Measurements from ENCODE around the gene EOMES. TPM values are rescaled to one million over a fixed set of nuclear protein-coding genes. Genes with fewer than 3 reads are reported as not detected.

Gene EOMES
- total RNA-seq, 1 donor from 2014 or later, result not detected

- TF ChIP-seq CTCF (IDR thresholded peaks at IDR 0.05), result no peak
- POLR2A ChIA-PET, result no interaction called here
- peaks cover 27% of the 10 kb centered on the region for H3K4me1 Mint-ChIP-seq
- CTCF ChIA-PET, result no interaction called here
- H3K4me3 Mint-ChIP-seq, result no peak overlapping the region
- no peaks in the 10 kb centered on the region for H3K27me3 Mint-ChIP-seq
- DNase-seq (no peak), ATAC-seq (ENCODE audit: low read depth) (no peak)
- no peaks in the 10 kb centered on the region for H3K36me3 Mint-ChIP-seq (ENCODE audit: low read depth)
- intact Hi-C loops (cut with micrococcal nuclease), result no loop called here
- no peak overlapping the region for H3K27ac Mint-ChIP-seq
- peaks cover 5% of the 10 kb centered on the region for H3K9me3 Mint-ChIP-seq
Measured at GRCh38 chr3:27678234-27678633, 43.9 kb downstream of the EOMES start.

GRCh38 chr3:27677565-27677964 is 44.6 kb downstream of the EOMES start:
- Mint-ChIP-seq H3K9me3 (peaks cover 5% of the 10 kb centered on the region), H3K4me1 (peaks cover 28% of the 10 kb centered on the region), H3K4me3 (no peak overlapping the region), H3K27me3 (no peaks in the 10 kb centered on the region), H3K36me3 (ENCODE audit: low read depth) (no peaks in the 10 kb centered on the region), H3K27ac (no peak overlapping the region)
- CTCF ChIA-PET, result no interaction called here
- POLR2A ChIA-PET, result no interaction called here
- DNase-seq (no peak), ATAC-seq (ENCODE audit: low read depth) (no peak)
- no peak for TF ChIP-seq CTCF (IDR thresholded peaks at IDR 0.05)
- intact Hi-C loops (cut with micrococcal nuclease), result no loop called here

- ChIA-PET POLR2A (no interaction called here), CTCF (no interaction called here)
- DNase-seq (no peak), ATAC-seq (ENCODE audit: low read depth) (no peak)
- Mint-ChIP-seq H3K36me3 (ENCODE audit: low read depth) (no peaks in the 10 kb centered on the region), H3K4me1 (peaks cover 16% of the 10 kb centered on the region), H3K9me3 (peaks cover 5% of the 10 kb centered on the region), H3K4me3 (no peak overlapping the region), H3K27ac (no peak overlapping the region), H3K27me3 (no peaks in the 10 kb centered on the region)
- no peak for TF ChIP-seq CTCF (IDR thresholded peaks at IDR 0.05)
- intact Hi-C loops (cut with micrococcal nuclease), result no loop called here
Measured at GRCh38 chr3:27675287-27675686, 46.8 kb downstream of the EOMES start.

GRCh38 chr3:27673701-27674100 is 48.4 kb downstream of the EOMES start:
- Mint-ChIP-seq H3K36me3 (ENCODE audit: low read depth) (no peaks in the 10 kb centered on the region), H3K4me1 (peaks cover 12% of the 10 kb centered on the region), H3K27ac (no peak overlapping the region), H3K27me3 (no peaks in the 10 kb centered on the region), H3K4me3 (no peak overlapping the region), H3K9me3 (peaks cover 5% of the 10 kb centered on the region)
- ChIA-PET CTCF (no interaction called here), POLR2A (no interaction called here)
- DNase-seq, result no peak
- TF ChIP-seq CTCF (IDR thresholded peaks at IDR 0.05), result no peak
- no peak for ATAC-seq (ENCODE audit: low read depth)
- intact Hi-C loops (cut with micrococcal nuclease), result no loop called here

- peaks cover 5% of the 10 kb centered on the region for H3K9me3 Mint-ChIP-seq
- peaks cover 21% of the 10 kb centered on the region for H3K4me1 Mint-ChIP-seq
- ChIA-PET CTCF (no interaction called here), POLR2A (no interaction called here)
- H3K27ac Mint-ChIP-seq, result no peak overlapping the region
- ATAC-seq (ENCODE audit: low read depth), result no peak
- no peak for TF ChIP-seq CTCF (IDR thresholded peaks at IDR 0.05)
- no peak for DNase-seq
- H3K27me3 Mint-ChIP-seq, result no peaks in the 10 kb centered on the region
- no peak overlapping the region for H3K4me3 Mint-ChIP-seq
- no peaks in the 10 kb centered on the region for H3K36me3 Mint-ChIP-seq (ENCODE audit: low read depth)
- intact Hi-C loops (cut with micrococcal nuclease), result no loop called here
Measured at GRCh38 chr3:27671101-27671500, 51.0 kb downstream of the EOMES start.
